GM19452 (cell line): Measurements from ENCODE around the gene CHRDL2.

Experiments
- ATAC-seq: cut with Tn5 transposase; IDR thresholded peaks from one replicate; pipeline ENCODE4 v1.9.1; 2021; ENCODE audit not compliant: unreplicated experiment

Gene CHRDL2

GRCh38 chr11:74687237-74688023, 43.8 kb downstream of the CHRDL2 start:
- no peak for ATAC-seq

- no peak for ATAC-seq
These were observed 44.4 kb downstream of the CHRDL2 start for GRCh38 chr11:74686792-74687191.

- ATAC-seq, result no peak
These were observed 45.3 kb downstream of the CHRDL2 start for GRCh38 chr11:74685905-74686304.

GRCh38 chr11:74685338-74685737, 45.9 kb downstream of the CHRDL2 start:
- no peak for ATAC-seq

- no peak for ATAC-seq
These were observed 46.6 kb downstream of the CHRDL2 start for GRCh38 chr11:74684661-74685060.

GRCh38 chr11:74683941-74684481, 47.2 kb downstream of the CHRDL2 start:
- ATAC-seq, result no peak

GRCh38 chr11:74683279-74683871, 47.9 kb downstream of the CHRDL2 start:
- ATAC-seq, result no peak

- ATAC-seq, result no peak
These were observed 48.4 kb downstream of the CHRDL2 start for GRCh38 chr11:74682731-74683278.

- ATAC-seq, result no peak
These were observed 49.3 kb downstream of the CHRDL2 start for GRCh38 chr11:74681686-74682651.

- no peak for ATAC-seq
These were observed 50.3 kb downstream of the CHRDL2 start for GRCh38 chr11:74680703-74681531.

- no peak for ATAC-seq
These were observed 51.1 kb downstream of the CHRDL2 start for GRCh38 chr11:74680035-74680671.

GRCh38 chr11:74679513-74679865, 51.7 kb downstream of the CHRDL2 start:
- no peak for ATAC-seq

GRCh38 chr11:74678591-74679512, 52.4 kb downstream of the CHRDL2 start:
- ATAC-seq, result no peak

- no peak for ATAC-seq
These were observed 53.2 kb downstream of the CHRDL2 start for GRCh38 chr11:74678041-74678440.

- ATAC-seq, result no peak
These were observed 54.1 kb downstream of the CHRDL2 start for GRCh38 chr11:74677131-74677530.

GRCh38 chr11:74676596-74676995, 54.6 kb downstream of the CHRDL2 start:
- no peak for ATAC-seq

GRCh38 chr11:74675761-74676160, 55.5 kb downstream of the CHRDL2 start:
- ATAC-seq, result no peak

- no peak for ATAC-seq
These were observed 57.4 kb downstream of the CHRDL2 start for GRCh38 chr11:74673693-74674360.
